Upper lobe of right lung (tissue), 1 donor: ENCODE measurements around the gene HOOK1. TPM values are rescaled to one million over a fixed set of nuclear protein-coding genes. Genes with fewer than 3 reads are reported as not detected.

Source experiments
- ATAC-seq: fragments of 200-7000 bp; cut with Tn5 transposase; one replicate; pipeline ENCODE4 v1.9.1; 2020; ENCODE audit warnings: mild to moderate bottlenecking, moderate library complexity
- DNase-seq: peaks from one replicate; pipeline ENCODE4 v3.0.0-alpha.2; 2020
- H3K27ac ChIP-seq: fragments of 200-600 bp; one replicate; pipeline ENCODE4 v1.8.0; 2022
- H3K27me3 ChIP-seq: fragments of 200-600 bp; one replicate; pipeline ENCODE4 v1.8.0; 2022; ENCODE audit warnings: mild to moderate bottlenecking
- H3K36me3 ChIP-seq: fragments of 200-600 bp; one replicate; pipeline ENCODE4 v1.8.0; 2022
- H3K4me1 ChIP-seq: fragments of 200-600 bp; one replicate; pipeline ENCODE4 v1.8.0; 2022
- H3K4me3 ChIP-seq: fragments of 200-600 bp; one replicate; pipeline ENCODE4 v1.8.0; 2022; ENCODE audit warnings: mild to moderate bottlenecking
- H3K9me3 ChIP-seq: fragments of 200-600 bp; one replicate; pipeline ENCODE4 v1.8.0; 2022
- CTCF ChIP-seq: fragments of 200-600 bp; IDR thresholded peaks from one replicate; pipeline ENCODE4 v1.8.0; 2022; ENCODE audit warnings: antibody characterized with exemption
- intact Hi-C: fragments of 100-400 bp; cut with DNase I; formaldehyde crosslinking; loops from one replicate; pipeline ENCODE4 v1.11.0; 2022
- total RNA-seq: library from RNA; stranded (reverse); fragmentation: NEBNext Ultra II Directional; extraction: Animal tissue kit (Norgen Biotek cat#: 25700); gene quantifications from one replicate; pipeline ENCODE4 v1.2.1, GENCODE V29; 2021
- donor health status: DM: no; HTN: yes; CAD: no; lungs with severe emphysema.

Gene HOOK1
- total RNA-seq, 1 donor from 2014 or later: 18.5 TPM

- no peak for TF ChIP-seq CTCF
- no peaks in the 10 kb centered on the region for H3K27me3 ChIP-seq
- H3K4me1 ChIP-seq: no peaks in the 10 kb centered on the region
- ATAC-seq (no peak), DNase-seq (no peak)
- no peak overlapping the region for H3K27ac ChIP-seq
- H3K36me3 ChIP-seq: no peaks in the 10 kb centered on the region
- no peak overlapping the region for H3K4me3 ChIP-seq
- intact Hi-C loops: no loop called here
- H3K9me3 ChIP-seq: peaks cover 4% of the 10 kb centered on the region
Measured at GRCh38 chr1:59880735-59881134, 66.0 kb downstream of the HOOK1 start.

DNA sequence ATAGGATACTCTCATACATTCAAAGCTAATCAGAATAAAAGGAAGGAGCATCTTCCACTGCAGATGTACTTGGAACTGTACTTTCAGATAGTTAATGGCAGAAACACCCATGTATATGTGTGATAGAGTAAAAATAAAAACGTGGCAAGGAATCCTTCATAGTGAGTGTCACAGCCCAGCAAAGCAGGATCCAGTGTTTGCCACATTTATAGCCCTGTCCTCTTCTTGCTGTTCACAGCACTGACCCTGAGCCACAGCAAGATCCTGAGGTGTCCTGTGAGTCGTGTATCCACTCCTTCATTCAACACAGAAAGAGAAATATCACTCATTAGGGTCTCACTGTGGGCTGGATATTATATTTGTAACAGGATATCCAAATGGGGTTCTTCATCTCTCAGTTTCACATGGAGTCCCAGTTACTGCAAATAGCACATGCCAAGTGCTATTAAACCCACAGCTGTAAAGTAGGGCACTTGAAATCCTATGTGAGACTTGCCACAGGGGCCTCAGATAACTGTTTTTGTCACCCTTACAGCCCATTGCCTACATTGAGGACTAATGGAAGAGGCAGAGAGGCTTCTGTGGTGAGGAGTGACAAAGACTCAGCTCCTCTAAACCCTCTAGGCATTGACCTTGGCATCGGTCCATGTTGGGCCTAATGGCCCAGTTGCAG lies 70.5 kb downstream of the HOOK1 start:
- no peak for TF ChIP-seq CTCF
- H3K27ac ChIP-seq: no peak overlapping the region
- no peaks in the 10 kb centered on the region for H3K4me1 ChIP-seq
- H3K27me3 ChIP-seq: no peaks in the 10 kb centered on the region
- ATAC-seq: no peak
- no peak overlapping the region for H3K4me3 ChIP-seq
- intact Hi-C loops: no loop called here
- no peak for DNase-seq
- no peaks in the 10 kb centered on the region for H3K36me3 ChIP-seq
- H3K9me3 ChIP-seq: no peaks in the 10 kb centered on the region

DNA sequence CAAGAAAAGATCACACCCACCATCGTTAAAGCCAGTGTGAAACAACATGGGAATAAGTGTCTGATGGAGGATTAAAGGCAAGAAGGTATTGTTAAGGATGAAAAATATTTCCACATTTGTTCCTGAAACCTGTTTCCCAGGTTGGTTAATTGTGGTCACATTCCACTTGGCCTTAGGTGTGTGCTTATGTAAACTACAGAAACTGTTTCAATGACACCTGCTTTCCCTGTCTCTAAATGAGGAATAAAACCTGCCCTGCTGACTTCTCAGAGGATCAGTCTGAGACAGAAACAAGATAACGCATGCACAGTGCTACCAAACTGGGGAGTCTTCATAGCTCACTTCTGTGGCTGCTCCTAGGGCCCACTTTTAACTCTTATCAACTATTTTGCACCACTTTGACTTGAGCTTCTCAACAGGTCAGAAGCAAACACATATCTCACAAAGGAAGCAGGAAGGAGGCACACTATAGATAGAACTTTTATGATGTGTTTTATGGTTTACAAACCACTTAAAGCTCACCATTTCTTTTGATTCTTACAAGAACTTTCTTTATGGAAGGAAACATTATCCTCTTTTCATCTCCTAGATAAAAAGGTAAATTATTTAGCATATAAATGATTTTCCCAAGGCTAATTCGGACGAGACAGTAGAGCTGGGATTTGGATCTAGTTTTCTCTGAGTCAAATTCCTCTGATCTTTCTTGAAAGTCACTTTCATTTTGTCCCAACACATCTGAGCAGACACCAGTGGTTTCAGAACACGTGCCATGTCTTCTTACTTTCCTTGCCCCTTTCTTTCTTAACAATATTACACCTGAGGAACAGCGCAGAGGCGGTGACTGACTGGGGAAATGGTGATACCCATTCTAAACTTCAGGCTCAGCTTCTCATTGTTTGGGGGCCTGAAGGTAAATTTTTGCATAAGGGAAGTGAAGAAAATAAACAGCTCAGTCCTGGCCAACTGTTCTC lies 78.4 kb downstream of the HOOK1 start:
- TF ChIP-seq CTCF: no peak
- H3K4me3 ChIP-seq: no peak overlapping the region
- H3K36me3 ChIP-seq: no peaks in the 10 kb centered on the region
- H3K27ac ChIP-seq: peak overlapping the region; percentile 63
- peak; percentile 87 for ATAC-seq
- no peaks in the 10 kb centered on the region for H3K9me3 ChIP-seq
- H3K4me1 ChIP-seq: no peaks in the 10 kb centered on the region
- intact Hi-C loops: no loop called here
- no peak for DNase-seq
- no peaks in the 10 kb centered on the region for H3K27me3 ChIP-seq

- H3K4me1 ChIP-seq: no peaks in the 10 kb centered on the region
- no peak overlapping the region for H3K4me3 ChIP-seq
- intact Hi-C loops: no loop called here
- no peak overlapping the region for H3K27ac ChIP-seq
- H3K9me3 ChIP-seq: no peaks in the 10 kb centered on the region
- ATAC-seq: no peak
- H3K27me3 ChIP-seq: no peaks in the 10 kb centered on the region
- DNase-seq: no peak
- H3K36me3 ChIP-seq: no peaks in the 10 kb centered on the region
- TF ChIP-seq CTCF: no peak
Measured at GRCh38 chr1:59897165-59897564, 82.4 kb downstream of the HOOK1 start.

- Histone ChIP-seq H3K4me1 (no peaks in the 10 kb centered on the region), H3K4me3 (no peak overlapping the region), H3K9me3 (no peaks in the 10 kb centered on the region), H3K36me3 (no peaks in the 10 kb centered on the region), H3K27ac (no peak overlapping the region), H3K27me3 (no peaks in the 10 kb centered on the region)
- ATAC-seq (no peak), DNase-seq (no peak)
- TF ChIP-seq CTCF: no peak
- intact Hi-C loops: no loop called here
Measured at GRCh38 chr1:59898927-59899326, 84.2 kb downstream of the HOOK1 start.
